Epithelial cell of prostate (primary cell): ENCODE results near the gene EPHB1.

Experiments
- DNase-seq: peaks from one replicate; pipeline ENCODE4 v3.0.0-alpha.2; 2011; ENCODE audit warnings: low read depth, low spot score
- H3K27ac ChIP-seq: fragments of 450-650 bp; 2 replicates; pipeline ENCODE4 v1.5.1; 2017; ENCODE audit warnings: mild to moderate bottlenecking

The EPHB1 gene

DNA sequence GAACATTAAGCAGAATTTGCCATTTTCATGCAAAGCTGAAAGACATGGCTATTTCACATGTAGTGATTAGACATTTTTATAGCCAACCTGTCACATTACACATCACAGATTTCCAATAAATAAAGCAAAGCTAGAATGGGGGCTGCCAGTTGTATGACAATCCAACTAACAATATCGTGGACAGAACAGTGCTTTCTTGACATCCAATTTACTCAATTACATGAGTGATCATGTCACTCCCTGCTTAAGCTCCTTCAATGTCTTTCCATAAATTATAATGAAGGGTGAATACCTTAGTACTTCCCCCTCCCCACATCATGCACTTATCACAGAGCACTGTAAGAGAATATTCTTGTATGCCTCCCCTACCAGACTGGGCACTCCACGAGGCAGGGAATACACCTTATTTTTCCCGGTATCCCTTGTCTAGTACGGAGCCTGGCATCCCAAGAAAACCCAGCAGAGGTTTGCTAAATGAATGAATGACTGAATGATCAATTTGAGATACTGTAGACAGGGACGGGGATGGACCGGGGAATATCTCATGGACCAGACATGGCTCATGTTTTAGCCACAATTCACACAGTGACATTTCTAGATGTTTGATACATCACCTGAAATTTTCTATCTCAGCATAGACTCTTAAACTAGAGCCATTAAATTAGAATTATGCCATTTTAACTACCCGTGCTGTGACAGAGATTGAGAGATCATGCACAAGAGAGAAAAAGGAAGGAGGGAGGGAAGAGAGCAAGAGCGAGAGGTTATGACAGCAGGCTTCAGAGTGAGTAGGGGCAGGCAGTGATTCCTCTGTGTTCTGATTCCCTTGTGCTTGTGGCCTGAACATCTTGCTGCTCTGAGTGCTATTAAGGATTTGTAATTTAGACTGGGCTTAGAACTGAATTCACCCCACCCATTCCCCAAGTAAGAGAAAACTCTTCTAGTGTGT is 77.7 kb downstream of the EPHB1 start:
- H3K27ac ChIP-seq, result no peak overlapping the region
- DNase-seq, result no peak

- DNase-seq, result no peak
- no peak overlapping the region for H3K27ac ChIP-seq
Observed at GRCh38 chr3:134873789-134874188, 78.7 kb downstream of the EPHB1 start.

GRCh38 chr3:134874737-134875413 is 79.8 kb downstream of the EPHB1 start:
- no peak overlapping the region for H3K27ac ChIP-seq
- no peak for DNase-seq

- H3K27ac ChIP-seq, result no peak overlapping the region
- no peak for DNase-seq
Observed at GRCh38 chr3:134876836-134877235, 81.8 kb downstream of the EPHB1 start.

DNA sequence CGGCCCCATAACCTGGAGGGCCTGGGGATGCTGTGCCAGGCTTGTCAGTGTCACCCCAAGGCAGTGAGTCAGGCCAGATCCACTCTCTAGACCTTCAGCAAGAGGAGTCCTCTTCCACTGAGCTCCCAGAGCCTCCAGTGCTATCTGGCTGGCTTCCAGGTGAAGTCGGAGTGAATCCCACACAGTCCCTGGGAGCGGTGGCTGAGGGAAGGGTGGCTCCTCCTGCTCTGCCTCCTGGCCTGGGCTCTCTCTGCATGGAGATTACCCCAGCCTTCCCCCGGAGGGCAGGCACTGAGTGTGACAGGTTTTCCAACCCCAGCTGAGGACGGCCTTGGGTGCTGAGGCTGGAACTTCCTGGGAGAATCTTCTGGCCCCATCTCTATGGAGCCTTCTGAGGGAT is 82.7 kb downstream of the EPHB1 start:
- no peak for DNase-seq
- H3K27ac ChIP-seq, result no peak overlapping the region

DNA sequence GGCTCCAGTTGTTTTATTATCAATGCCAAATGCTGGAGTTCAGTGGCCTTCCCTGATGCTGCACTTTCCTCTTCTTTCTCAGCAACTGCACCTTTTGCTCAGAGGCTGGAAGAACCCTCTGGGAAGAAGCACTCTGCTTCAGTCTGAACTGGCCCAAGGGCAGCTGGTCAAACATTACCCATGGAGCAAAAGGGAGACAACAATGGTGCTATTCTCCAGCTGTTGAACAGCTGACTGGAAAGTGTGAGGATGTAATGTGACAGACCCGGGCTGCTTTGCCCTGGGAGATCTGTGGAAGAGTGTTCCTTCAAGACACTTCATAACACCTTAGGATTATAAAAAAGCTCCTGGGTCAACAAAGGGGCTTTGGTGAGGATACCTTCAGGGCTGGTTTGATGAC is 84.9 kb downstream of the EPHB1 start:
- H3K27ac ChIP-seq, result no peak overlapping the region
- DNase-seq, result no peak

DNA sequence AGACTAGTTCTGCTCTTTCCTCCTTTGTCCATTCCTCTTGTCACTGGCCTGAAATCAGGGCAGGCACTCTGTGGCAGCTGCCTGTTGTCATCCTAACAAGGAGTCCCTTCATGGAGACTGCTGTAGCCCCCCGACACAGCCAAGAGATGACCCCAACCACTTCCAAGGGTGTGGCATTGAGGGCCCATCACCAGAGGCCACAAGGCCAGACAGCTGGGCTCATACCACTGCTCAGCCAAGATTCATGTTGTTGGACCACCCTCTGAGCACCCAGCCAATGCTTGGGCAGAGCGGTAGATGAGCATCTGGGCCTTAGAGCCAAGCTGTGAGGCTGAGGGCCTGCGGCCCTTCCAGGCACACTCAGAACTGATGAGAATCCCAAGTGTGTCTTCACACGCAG is 85.4 kb downstream of the EPHB1 start:
- H3K27ac ChIP-seq, result no peak overlapping the region
- DNase-seq, result no peak

DNA sequence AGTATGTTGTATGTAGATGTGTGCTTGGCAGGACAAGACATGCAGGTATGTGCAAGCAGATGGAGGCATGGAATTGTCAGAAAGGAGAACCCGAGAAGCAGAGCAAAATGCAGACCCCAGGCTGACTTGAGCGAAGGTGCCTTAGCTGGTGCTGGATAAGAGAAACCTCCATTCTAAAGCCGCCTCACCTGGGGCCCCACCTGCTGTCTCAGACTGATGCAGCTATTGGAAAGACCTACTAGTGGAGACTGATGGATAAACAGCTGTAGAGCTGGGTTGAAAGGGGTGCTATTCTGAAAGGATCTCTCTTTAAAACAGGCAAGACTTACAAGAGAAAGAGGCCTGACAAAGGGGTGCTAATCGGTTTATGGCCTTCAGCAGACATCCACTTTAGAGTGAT is 86.2 kb downstream of the EPHB1 start:
- DNase-seq, result no peak
- H3K27ac ChIP-seq, result no peak overlapping the region

DNA sequence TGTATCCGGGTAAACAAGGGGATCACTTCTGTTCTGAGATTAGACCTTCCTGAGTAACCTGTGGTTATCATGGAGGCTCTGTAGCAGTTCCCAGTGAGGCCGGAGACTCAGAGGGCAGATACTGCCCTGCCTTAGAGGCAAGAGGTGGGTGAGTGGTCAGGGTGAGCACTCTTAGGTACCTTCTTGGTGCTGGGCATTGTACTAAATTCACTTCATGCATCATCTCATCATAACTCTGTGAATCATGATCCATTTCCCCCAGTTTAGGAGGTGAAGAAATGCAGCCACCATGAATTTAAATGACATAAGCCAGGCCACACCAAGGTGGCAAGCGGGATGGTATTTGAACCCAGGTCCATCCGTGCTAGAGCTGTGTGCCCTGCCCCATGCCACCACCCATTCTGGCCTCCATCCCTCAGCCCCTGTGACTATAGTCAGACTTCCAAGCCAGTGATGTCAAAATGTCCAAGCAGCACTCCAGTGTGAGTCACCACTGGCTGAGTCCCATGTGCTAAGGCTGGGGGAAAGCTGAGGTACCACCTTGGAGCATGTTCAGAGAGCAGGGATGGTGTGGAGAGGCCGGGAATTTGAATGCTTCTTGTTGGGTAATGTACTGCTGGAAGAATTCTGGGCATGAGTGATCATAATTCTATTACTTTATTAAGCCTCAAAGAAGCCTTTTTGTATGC is 88.8 kb downstream of the EPHB1 start:
- DNase-seq, result no peak

DNA sequence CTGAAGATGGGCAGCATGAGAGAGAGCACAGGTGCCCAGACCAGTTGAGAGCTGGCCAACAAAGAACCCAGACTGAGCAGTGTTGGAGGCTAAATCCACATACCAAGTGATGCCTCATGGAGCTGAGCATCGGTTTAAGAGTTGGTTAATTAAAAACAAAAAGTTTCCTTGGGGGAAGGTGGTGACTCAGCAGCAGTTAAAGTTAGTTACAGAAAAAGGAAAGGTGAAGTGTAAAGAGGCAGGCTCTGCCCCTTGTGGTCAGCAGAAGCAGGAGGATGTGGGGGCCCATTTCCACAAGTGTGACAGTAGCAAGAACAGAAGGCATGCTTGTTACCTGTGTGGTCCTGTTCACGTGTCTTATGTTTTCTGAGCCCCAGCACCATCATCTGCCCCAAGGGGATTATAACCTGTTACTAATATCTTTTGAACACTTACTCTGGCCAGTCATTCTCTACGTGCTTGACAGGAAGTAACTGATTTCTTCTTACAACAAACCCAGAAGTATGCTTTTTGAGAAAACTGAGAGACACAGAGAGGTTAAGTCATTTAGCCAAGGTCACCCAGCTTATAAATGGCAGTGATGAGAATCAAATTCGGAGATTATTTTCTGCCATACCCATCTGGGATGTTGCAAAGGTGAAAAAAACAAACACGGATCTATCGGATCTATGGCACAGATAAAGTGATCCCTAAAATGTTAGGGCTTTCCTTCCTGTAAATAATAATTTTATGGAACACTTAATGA is 91.0 kb downstream of the EPHB1 start:
- DNase-seq, result no peak
- H3K27ac ChIP-seq, result no peak overlapping the region

More for the DNA sequence above, 88.8 kb downstream of the EPHB1 start:
- H3K27ac ChIP-seq, result no peak overlapping the region

- H3K27ac ChIP-seq, result no peak overlapping the region
- no peak for DNase-seq
Observed at GRCh38 chr3:134886991-134887390, 91.9 kb downstream of the EPHB1 start.

- no peak for DNase-seq
- no peak overlapping the region for H3K27ac ChIP-seq
Observed at GRCh38 chr3:134887536-134887935, 92.5 kb downstream of the EPHB1 start.

- no peak for DNase-seq
Observed at GRCh38 chr3:134892326-134892725, 97.3 kb downstream of the EPHB1 start.

DNA sequence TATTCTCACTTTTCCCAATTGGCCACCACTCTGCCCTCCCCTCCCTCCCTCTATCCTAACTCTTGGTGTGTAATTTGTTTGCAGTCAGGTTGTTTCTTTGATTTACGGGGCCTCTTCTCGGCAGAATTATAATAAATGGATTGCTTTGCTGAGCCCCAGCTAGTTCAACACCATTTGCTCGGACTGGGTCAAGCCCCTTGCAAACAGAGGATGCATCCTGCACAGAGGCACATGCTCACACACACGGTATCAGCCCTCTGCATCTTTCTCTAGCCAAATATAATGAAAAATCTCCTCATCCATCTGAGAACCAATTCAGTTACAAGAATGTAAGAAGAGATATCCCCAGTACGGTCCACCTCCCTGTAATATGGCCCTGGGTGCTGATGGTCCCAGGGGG is 97.7 kb downstream of the EPHB1 start:
- no peak for DNase-seq
- H3K27ac ChIP-seq, result no peak overlapping the region

More at GRCh38 chr3:134892326-134892725, 97.3 kb downstream of the EPHB1 start:
- H3K27ac ChIP-seq, result no peak overlapping the region

GRCh38 chr3:134894533-134894932 is 99.5 kb downstream of the EPHB1 start:
- DNase-seq, result no peak

DNA sequence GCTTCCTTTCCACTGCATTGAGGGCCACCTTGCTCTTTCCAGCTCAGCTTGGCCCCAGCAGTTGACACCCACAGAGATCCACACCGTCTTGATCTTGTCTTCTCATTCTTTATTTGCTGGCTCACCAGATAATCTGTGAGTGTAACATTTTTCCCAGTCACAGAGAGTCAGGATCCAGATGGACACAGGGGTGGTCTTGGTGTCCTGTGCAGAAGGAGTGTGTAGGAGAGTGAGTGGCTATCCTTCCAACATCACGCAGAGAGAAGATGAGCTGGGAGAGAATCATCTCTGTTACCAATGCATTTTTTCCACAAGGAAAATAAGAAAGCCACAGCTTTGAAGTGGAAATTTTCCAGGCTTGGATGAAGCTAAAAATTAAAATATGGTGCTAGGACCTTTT is 100.1 kb downstream of the EPHB1 start:
- no peak overlapping the region for H3K27ac ChIP-seq
- no peak for DNase-seq

More at GRCh38 chr3:134894533-134894932, 99.5 kb downstream of the EPHB1 start:
- no peak overlapping the region for H3K27ac ChIP-seq

GRCh38 chr3:134896141-134896540 is 101.1 kb downstream of the EPHB1 start:
- no peak overlapping the region for H3K27ac ChIP-seq
- no peak for DNase-seq

DNA sequence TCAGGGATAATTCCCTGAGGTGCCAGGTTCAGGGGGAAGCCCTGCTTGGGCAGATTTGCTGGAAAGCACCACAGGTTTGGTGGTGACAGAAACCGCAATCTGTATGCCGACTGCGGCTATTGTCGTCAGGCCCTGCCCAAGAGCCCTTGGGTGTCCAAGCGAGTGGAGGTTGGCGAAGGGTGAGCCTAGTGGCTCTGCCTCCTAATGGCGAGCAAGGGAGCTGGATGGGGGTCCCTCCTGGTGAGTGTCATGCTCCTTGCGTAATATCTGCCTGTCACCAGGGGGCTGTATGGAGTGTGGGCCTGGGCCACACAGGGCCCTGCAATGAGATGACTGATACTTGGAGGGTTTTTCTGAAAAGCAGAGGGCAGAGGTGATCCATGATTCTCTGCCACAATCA is 101.6 kb downstream of the EPHB1 start:
- H3K27ac ChIP-seq, result no peak overlapping the region
- DNase-seq, result no peak

GRCh38 chr3:134897391-134898141 is 102.5 kb downstream of the EPHB1 start:
- no peak overlapping the region for H3K27ac ChIP-seq
- DNase-seq, result no peak
